A549 (cell line): ENCODE measurements around the gene TSC22D2.

Source experiments
- CBX8 ChIP-seq: fragments of 200-600 bp; sonication (generic); IDR thresholded peaks from 2 replicates; pipeline ENCODE4 v1.6.1; 2016
- FOSL2 ChIP-seq, 2 experiments: fragments of 450-650 bp in 1 of 2; fragments of >200 bp in 1 of 2; sonication (Bioruptor Twin) in 1 of 2; formaldehyde crosslinking; IDR thresholded peaks; 2 replicates each; pipeline versions ENCODE4 v1.5.0 to v1.6.1; 2016 to 2020; ENCODE audit warnings: mild to moderate bottlenecking in 1 of 2, moderate library complexity in 1 of 2
- TF ChIP-seq, protein P1 (sequence below): fragments of >200 bp; sonication (Bioruptor Twin); formaldehyde crosslinking; IDR thresholded peaks from 3 replicates; pipeline ENCODE4 v1.5.1; 2016

DNA sequence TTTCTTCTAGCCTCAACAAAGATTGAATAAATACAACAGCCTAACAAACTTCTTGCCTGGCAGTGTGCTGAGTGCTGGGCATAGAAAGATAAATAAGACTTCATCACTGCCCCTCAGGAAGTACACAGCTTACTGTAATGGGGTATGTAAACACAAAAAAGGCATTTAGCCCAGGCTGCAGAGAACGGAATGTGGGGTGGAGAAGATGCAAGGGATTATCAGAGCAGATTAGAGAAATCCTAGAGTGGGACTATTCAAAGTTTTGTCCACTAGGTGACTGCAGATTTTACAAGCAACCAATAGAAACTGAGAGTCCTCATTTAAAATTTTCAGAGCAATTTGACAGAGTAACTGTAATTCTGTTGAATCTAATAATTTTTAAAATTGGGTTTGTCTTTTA is 35.4 kb upstream of the TSC22D2 start:
- TF ChIP-seq FOSL2 (IDR thresholded peaks at IDR 0.05) (no peak), FOSL2 (CRISPR knock-in tag; IDR thresholded peaks at IDR 0.05) (no peak), CBX8 (no peak)
- TF ChIP-seq, protein P1, sequence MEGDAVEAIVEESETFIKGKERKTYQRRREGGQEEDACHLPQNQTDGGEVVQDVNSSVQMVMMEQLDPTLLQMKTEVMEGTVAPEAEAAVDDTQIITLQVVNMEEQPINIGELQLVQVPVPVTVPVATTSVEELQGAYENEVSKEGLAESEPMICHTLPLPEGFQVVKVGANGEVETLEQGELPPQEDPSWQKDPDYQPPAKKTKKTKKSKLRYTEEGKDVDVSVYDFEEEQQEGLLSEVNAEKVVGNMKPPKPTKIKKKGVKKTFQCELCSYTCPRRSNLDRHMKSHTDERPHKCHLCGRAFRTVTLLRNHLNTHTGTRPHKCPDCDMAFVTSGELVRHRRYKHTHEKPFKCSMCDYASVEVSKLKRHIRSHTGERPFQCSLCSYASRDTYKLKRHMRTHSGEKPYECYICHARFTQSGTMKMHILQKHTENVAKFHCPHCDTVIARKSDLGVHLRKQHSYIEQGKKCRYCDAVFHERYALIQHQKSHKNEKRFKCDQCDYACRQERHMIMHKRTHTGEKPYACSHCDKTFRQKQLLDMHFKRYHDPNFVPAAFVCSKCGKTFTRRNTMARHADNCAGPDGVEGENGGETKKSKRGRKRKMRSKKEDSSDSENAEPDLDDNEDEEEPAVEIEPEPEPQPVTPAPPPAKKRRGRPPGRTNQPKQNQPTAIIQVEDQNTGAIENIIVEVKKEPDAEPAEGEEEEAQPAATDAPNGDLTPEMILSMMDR: no peak; the same call in 2 of the 3 replicates
